ENCODE results near the gene GSG1. TPM values are rescaled to one million over a fixed set of nuclear protein-coding genes. Genes with fewer than 3 reads are reported as not detected.
A peak's percentile ranks its signal among the peaks of the same experiment; 100 is the strongest.

The GSG1 gene
- total and polyA plus RNA-seq, 8 donors: not detected

GRCh38 chr12:13099066-13099843 lies 4.2 kb downstream of the GSG1 start:
- intact Hi-C loops (cut with DNase I; ENCODE audit: low total_unique reads): loop anchor here (5.0 kb wide), 1 partner anchor 113 kb away; no protein-coding TSS in a partner anchor

GRCh38 chr12:13097491-13098011 lies 5.9 kb downstream of the GSG1 start:
- peak in 1 of 2 donors; percentile 49 for DNase-seq
- Histone ChIP-seq H3K27ac (peak overlapping the region in 4 of 5 donors; percentile 91 to 95 (median 94)), H3K27me3 (no peaks in the 10 kb centered on the region), H3K9me3 (no peaks in the 10 kb centered on the region), H3K4me3 (peak overlapping the region in 2 of 4 donors; percentile 21 to 34), H3K36me3 (no peaks in the 10 kb centered on the region), H3K4me1 (peaks cover 18 to 71% (median 46%) of the 10 kb centered on the region in 4 donors)
- TF ChIP-seq EP300 (IDR thresholded peaks at IDR 0.05) (no peak), POLR2AphosphoS5 (IDR thresholded peaks at IDR 0.05) (no peak)
- WGBS, 5 donors: 42 to 57% (median 51%) methylated on average over 9 of the region's 9 CpGs
- intact Hi-C loops (cut with DNase I; ENCODE audit: low total_unique reads): loop anchor here (5.0 kb wide), 1 partner anchor 115 kb away; no protein-coding TSS in a partner anchor

More at GRCh38 chr12:13099066-13099843, 4.2 kb downstream of the GSG1 start:
- 65 to 79% (median 78%) methylated on average over 8 of the region's 8 CpGs for WGBS, 5 donors
- Histone ChIP-seq H3K9me3 (no peaks in the 10 kb centered on the region), H3K36me3 (no peaks in the 10 kb centered on the region), H3K27ac (peak overlapping the region; percentile 9 to 95 (median 94)), H3K27me3 (no peaks in the 10 kb centered on the region), H3K4me1 (peaks cover 18 to 63% (median 46%) of the 10 kb centered on the region in 4 donors), H3K4me3 (no peak overlapping the region)
- peak in 1 of 2 donors; percentile 58 for DNase-seq
- no peak for TF ChIP-seq POLR2AphosphoS5 (IDR thresholded peaks at IDR 0.05)
- TF ChIP-seq POLR2A (IDR thresholded peaks at IDR 0.05): no peak
- TF ChIP-seq EP300 (IDR thresholded peaks at IDR 0.05): no peak
- TF ChIP-seq, protein P1, sequence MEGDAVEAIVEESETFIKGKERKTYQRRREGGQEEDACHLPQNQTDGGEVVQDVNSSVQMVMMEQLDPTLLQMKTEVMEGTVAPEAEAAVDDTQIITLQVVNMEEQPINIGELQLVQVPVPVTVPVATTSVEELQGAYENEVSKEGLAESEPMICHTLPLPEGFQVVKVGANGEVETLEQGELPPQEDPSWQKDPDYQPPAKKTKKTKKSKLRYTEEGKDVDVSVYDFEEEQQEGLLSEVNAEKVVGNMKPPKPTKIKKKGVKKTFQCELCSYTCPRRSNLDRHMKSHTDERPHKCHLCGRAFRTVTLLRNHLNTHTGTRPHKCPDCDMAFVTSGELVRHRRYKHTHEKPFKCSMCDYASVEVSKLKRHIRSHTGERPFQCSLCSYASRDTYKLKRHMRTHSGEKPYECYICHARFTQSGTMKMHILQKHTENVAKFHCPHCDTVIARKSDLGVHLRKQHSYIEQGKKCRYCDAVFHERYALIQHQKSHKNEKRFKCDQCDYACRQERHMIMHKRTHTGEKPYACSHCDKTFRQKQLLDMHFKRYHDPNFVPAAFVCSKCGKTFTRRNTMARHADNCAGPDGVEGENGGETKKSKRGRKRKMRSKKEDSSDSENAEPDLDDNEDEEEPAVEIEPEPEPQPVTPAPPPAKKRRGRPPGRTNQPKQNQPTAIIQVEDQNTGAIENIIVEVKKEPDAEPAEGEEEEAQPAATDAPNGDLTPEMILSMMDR (IDR thresholded peaks at IDR 0.05): no peak

DNA sequence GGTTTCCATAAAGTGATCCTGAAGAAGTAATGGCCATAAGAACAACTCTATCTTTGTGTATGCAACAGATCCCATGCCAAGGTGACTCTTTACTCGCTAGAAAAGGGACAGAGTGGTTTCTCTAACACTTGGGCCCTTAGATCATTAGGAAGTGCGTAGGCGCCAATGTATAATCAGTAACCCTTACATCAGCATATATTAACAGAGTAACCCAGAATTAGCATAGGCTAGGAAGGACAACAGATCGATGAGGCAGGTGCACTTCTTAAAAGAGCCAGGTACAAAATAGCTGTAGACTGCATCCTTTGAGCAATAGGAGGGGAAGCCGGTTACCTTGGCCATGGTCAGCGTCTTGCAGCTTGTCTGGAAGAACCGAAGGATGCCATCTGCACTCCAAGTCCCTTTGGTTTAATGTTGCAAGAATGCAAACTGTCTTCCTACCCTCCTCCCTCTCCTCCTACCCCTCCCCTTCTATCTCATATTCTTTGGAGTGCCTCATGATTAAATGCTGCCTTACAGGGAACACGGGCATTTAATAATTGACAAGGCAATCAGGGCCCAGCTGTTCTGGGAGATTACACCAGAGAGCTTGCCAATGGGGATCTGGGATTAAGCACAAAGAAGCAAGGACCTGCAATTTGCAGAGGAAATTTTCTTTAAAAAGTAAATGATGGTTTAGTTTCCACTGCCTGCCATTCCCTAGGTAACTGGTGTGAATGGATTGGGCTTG lies 8.0 kb downstream of the GSG1 start:
- intact Hi-C loops (cut with DNase I; ENCODE audit: low total_unique reads): loop anchor here (5.0 kb wide), 1 partner anchor 117 kb away; no protein-coding TSS in a partner anchor
- H3K4me1 ChIP-seq: peaks cover 9 to 53% (median 28%) of the 10 kb centered on the region in 4 donors
- no peaks in the 10 kb centered on the region for H3K9me3 ChIP-seq
- no peak overlapping the region for H3K4me3 ChIP-seq
- no peak overlapping the region for H3K27ac ChIP-seq
- 68 to 83% (median 74%) methylated on average over 8 of the region's 8 CpGs for WGBS, 5 donors
- TF ChIP-seq POLR2A (IDR thresholded peaks at IDR 0.05) (no peak), EP300 (IDR thresholded peaks at IDR 0.05) (no peak), POLR2AphosphoS5 (IDR thresholded peaks at IDR 0.05) (no peak)
- TF ChIP-seq, protein P1 (IDR thresholded peaks at IDR 0.05): no peak
- H3K36me3 ChIP-seq: no peaks in the 10 kb centered on the region
- no peaks in the 10 kb centered on the region for H3K27me3 ChIP-seq
- DNase-seq: peak in 1 of 2 donors; percentile 40

- Histone ChIP-seq H3K4me1 (peaks cover 5 to 42% (median 22%) of the 10 kb centered on the region in 4 donors), H3K4me3 (no peak overlapping the region), H3K27me3 (no peaks in the 10 kb centered on the region), H3K9me3 (no peaks in the 10 kb centered on the region), H3K27ac (no peak overlapping the region), H3K36me3 (no peaks in the 10 kb centered on the region)
- TF ChIP-seq POLR2A (IDR thresholded peaks at IDR 0.05): no peak
- TF ChIP-seq, protein P1 (IDR thresholded peaks at IDR 0.05): no peak
- TF ChIP-seq EP300 (IDR thresholded peaks at IDR 0.05): no peak
- no peak for TF ChIP-seq POLR2AphosphoS5 (IDR thresholded peaks at IDR 0.05)
- intact Hi-C loops (cut with DNase I; ENCODE audit: low total_unique reads): no loop called here
- WGBS, 5 donors: 53 to 84% (median 71%) methylated on average over 3 of the region's 3 CpGs
- no peak for DNase-seq
Measured at GRCh38 chr12:13094367-13094766, 9.1 kb downstream of the GSG1 start.
